PC-9 (cell line): Measurements from ENCODE around the gene EPB41. TPM values are rescaled to one million over a fixed set of nuclear protein-coding genes. Genes with fewer than 3 reads are reported as not detected.
"Not testable (repeated sequence)": the region's sequence is repeated elsewhere in the genome, so short reads cannot be mapped to it uniquely, and the experiment has no call there.

Experiments
- BruUV-seq: library from RNA; stranded (reverse); fragments of 400-500 nt; replicated peaks from 2 replicates; lab custom pipeline; 2021; lab: Mats Ljungman, UMichigan
- CTCF ChIA-PET: fragments of 300-600 bp; sonication (Branson Sonifier 250); formaldehyde crosslinking; loops from one replicate; lab custom pipeline; 2022; ENCODE audit warnings: antibody characterized with exemption; lab: Charles Lee
- POLR2A ChIA-PET: fragments of 300-600 bp; sonication (Branson Sonifier 250); formaldehyde crosslinking; loops from one replicate; lab custom pipeline; 2022; ENCODE audit warnings: antibody characterized with exemption; ENCODE audit not compliant: unreplicated experiment; lab: Charles Lee
- DNase-seq, 2 experiments: peaks; one replicate each; pipeline versions ENCODE4 v3.0.0 to v3.0.0-alpha.2; 2015 to 2022; ENCODE audit warnings: mixed read lengths in 1 of 2
- H2AFZ ChIP-seq: fragments of 200-600 bp; sonication (generic); 2 replicates; pipeline ENCODE4 v1.8.1; 2017; ENCODE audit warnings: antibody characterized with exemption
- H3F3A ChIP-seq: fragments of 200-600 bp; sonication (generic); 2 replicates; pipeline ENCODE4 v1.8.1; 2017; ENCODE audit warnings: antibody characterized with exemption, mild to moderate bottlenecking, low read depth; ENCODE audit not compliant: insufficient read depth
- H3K27ac ChIP-seq: fragments of 200-600 bp; sonication (generic); 2 replicates; pipeline ENCODE4 v1.6.1; 2016; ENCODE audit warnings: mixed run types
- H3K27me3 ChIP-seq: fragments of 200-600 bp; sonication (generic); 2 replicates; pipeline ENCODE4 v1.6.1; 2016; ENCODE audit warnings: low read depth, mixed run types; ENCODE audit not compliant: insufficient read depth
- H3K36me3 ChIP-seq: fragments of 200-600 bp; sonication (generic); 2 replicates; pipeline ENCODE4 v1.6.1; 2016; ENCODE audit warnings: low read depth, mixed run types
- H3K4me1 ChIP-seq: fragments of 200-600 bp; sonication (generic); replicated peaks from 2 replicates; pipeline ENCODE4 v1.6.1; 2016; ENCODE audit warnings: mixed run types; ENCODE audit not compliant: insufficient read depth
- H3K4me2 ChIP-seq: fragments of 200-600 bp; sonication (generic); 2 replicates; pipeline ENCODE4 v1.6.1; 2017; ENCODE audit warnings: mixed run types
- H3K4me3 ChIP-seq: fragments of 200-600 bp; sonication (generic); 2 replicates; pipeline ENCODE4 v1.6.1; 2016; ENCODE audit warnings: mixed run types
- H3K79me2 ChIP-seq: fragments of 200-600 bp; sonication (generic); 2 replicates; pipeline ENCODE4 v1.6.1; 2017; ENCODE audit warnings: low read depth, mixed run types
- H3K9me2 ChIP-seq: fragments of 200-600 bp; sonication (generic); 2 replicates; pipeline ENCODE4 v1.8.1; 2017; ENCODE audit warnings: mild to moderate bottlenecking; ENCODE audit not compliant: insufficient read depth
- H3K9me3 ChIP-seq: fragments of 200-600 bp; sonication (generic); 2 replicates; pipeline ENCODE4 v1.8.1; 2016; ENCODE audit warnings: low read depth; ENCODE audit not compliant: insufficient read depth
- H4K20me1 ChIP-seq: fragments of 200-600 bp; sonication (generic); 2 replicates; pipeline ENCODE4 v1.8.1; 2017; ENCODE audit not compliant: insufficient read depth
- EZH2 ChIP-seq: fragments of 200-600 bp; sonication (generic); IDR thresholded peaks from 2 replicates; pipeline ENCODE4 v1.8.0; 2017; ENCODE audit warnings: antibody characterized with exemption, low read depth
- intact Hi-C: fragments of 100-400 bp; cut with micrococcal nuclease; formaldehyde crosslinking; loops from one replicate; pipeline ENCODE4 v1.10.0; 2022; ENCODE audit not compliant: unreplicated experiment
- total RNA-seq: library from RNA; stranded (reverse); gene quantifications from 2 replicates; pipeline ENCODE4 v1.2.3, GENCODE V29; 2021
- TF ChIP-seq, protein P1 (sequence below): fragments of 200-600 bp; sonication (generic); conservative IDR thresholded peaks from 2 replicates; pipeline ENCODE4 v1.6.1; 2017; ENCODE audit warnings: mixed run types, antibody characterized with exemption, mild to moderate bottlenecking, moderate library complexity

EPB41 gene
- total RNA-seq, 1 experiment from 2014 or later, result 42.2 TPM

DNA sequence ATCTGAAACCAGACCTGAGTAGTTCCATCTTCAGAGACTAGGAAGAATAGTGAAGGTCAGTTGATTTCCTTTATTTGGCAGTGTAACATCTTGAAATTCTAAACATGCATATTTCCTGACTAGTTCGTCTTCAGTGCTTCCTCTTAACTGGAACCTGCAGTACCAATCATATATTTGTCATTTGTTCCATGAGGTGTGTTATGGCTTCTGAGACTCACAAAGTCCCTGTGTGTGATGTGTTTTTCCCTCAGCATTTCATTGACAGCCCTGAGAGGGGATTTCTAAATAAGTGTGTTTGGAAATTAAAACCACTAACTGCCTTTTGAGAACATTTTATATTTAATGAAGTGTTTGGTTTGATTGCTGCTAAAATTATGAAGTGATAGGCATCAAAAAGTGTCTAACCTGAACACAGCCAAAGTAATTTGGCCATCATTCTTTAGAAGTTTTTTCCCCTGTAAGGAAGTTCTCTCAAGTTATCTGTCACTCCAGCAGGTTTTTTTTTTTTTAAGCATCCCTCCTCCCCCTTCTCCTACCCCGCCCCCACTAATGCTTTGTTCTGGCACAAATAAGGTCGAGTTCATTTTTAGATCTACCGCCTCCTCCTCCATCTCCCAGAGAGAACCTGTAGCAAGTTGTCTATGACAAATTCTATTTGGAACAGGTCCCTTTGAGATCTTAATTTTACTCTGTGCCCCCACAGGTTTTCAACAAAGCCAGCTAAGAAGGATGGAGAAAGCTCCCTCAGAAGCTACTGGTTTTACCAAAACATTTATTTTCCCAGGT lies 148.0 kb downstream of the EPB41 start:
- TF ChIP-seq EZH2, result no peak
- TF ChIP-seq, protein P1, sequence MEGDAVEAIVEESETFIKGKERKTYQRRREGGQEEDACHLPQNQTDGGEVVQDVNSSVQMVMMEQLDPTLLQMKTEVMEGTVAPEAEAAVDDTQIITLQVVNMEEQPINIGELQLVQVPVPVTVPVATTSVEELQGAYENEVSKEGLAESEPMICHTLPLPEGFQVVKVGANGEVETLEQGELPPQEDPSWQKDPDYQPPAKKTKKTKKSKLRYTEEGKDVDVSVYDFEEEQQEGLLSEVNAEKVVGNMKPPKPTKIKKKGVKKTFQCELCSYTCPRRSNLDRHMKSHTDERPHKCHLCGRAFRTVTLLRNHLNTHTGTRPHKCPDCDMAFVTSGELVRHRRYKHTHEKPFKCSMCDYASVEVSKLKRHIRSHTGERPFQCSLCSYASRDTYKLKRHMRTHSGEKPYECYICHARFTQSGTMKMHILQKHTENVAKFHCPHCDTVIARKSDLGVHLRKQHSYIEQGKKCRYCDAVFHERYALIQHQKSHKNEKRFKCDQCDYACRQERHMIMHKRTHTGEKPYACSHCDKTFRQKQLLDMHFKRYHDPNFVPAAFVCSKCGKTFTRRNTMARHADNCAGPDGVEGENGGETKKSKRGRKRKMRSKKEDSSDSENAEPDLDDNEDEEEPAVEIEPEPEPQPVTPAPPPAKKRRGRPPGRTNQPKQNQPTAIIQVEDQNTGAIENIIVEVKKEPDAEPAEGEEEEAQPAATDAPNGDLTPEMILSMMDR, result no peak
- no peaks in the 10 kb centered on the region for H3K4me1 ChIP-seq
- H3K79me2 ChIP-seq, result no peaks in the 10 kb centered on the region
- H3K27me3 ChIP-seq, result no peaks in the 10 kb centered on the region
- no peak for DNase-seq
- no peak overlapping the region for H3K4me2 ChIP-seq
- H3K27ac ChIP-seq, result no peak overlapping the region
- intact Hi-C loops, result no loop called here
- no peak overlapping the region for H3K4me3 ChIP-seq
- ChIA-PET CTCF (no interaction called here), POLR2A (interaction anchor here (0.7 kb wide), 1 partner anchor 347 kb away, joined by 3 read pairs; no protein-coding TSS in a partner anchor)
- no peaks in the 10 kb centered on the region for H3K36me3 ChIP-seq
- no peaks in the 10 kb centered on the region for H3F3A ChIP-seq
- BruUV-seq, result no TSS peak
- H2AFZ ChIP-seq, result no peak overlapping the region
- no peaks in the 10 kb centered on the region for H3K9me2 ChIP-seq
- H4K20me1 ChIP-seq, result no peaks in the 10 kb centered on the region
- no peaks in the 10 kb centered on the region for H3K9me3 ChIP-seq

DNA sequence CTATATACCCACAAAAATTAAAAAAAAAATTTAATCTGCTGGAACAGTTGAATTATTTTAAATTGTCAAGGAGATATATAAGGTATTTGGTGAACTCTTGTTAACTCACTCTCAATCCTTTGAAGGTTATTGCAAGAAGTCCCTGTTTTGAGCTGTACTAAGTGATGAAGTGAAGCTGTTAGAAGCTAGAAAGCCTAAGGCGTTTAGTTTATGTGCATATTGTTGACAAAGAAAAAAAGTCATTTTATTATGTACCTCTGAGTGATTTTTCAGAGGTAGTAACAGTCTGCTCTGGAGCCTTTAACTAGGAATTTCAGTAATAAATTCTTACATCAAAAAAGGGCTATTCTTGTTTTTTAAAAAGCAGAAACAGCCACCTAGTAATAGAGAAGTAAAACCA lies 149.7 kb downstream of the EPB41 start:
- no peaks in the 10 kb centered on the region for H3K36me3 ChIP-seq
- intact Hi-C loops, result no loop called here
- H2AFZ ChIP-seq, result no peak overlapping the region
- no peaks in the 10 kb centered on the region for H3K79me2 ChIP-seq
- no peak overlapping the region for H3K4me3 ChIP-seq
- POLR2A ChIA-PET, result no interaction called here
- CTCF ChIA-PET, result no interaction called here
- H3K27me3 ChIP-seq, result no peaks in the 10 kb centered on the region
- no peaks in the 10 kb centered on the region for H3K4me1 ChIP-seq
- TF ChIP-seq, protein P1, result no peak
- no peak for TF ChIP-seq EZH2
- H3F3A ChIP-seq, result no peaks in the 10 kb centered on the region
- H3K9me3 ChIP-seq, result no peaks in the 10 kb centered on the region
- H3K4me2 ChIP-seq, result no peak overlapping the region
- no peak overlapping the region for H3K27ac ChIP-seq
- no TSS peak for BruUV-seq
- H4K20me1 ChIP-seq, result no peaks in the 10 kb centered on the region
- no peak for DNase-seq
- no peaks in the 10 kb centered on the region for H3K9me2 ChIP-seq

DNA sequence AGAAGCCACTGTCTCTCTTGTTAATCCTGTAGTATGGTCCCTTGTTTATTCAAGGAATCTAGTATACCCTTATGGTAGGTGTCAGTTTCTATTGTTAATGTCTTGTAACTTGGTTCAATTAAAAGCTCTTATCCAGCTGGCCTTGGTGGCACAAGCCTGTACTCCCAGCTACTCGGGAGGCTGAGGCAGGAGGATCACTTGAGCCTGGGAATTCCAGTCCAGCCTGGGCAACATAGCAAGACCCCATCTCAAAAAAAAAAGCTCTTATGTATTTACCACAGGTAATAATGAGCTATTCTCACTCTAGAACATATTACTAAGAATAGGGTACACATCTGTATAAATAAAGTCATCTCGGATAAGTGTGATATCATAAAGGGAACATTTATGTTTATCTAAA lies 162.8 kb downstream of the EPB41 start:
- no peak overlapping the region for H3K4me3 ChIP-seq
- H3K36me3 ChIP-seq, result no peaks in the 10 kb centered on the region
- H4K20me1 ChIP-seq, result no peaks in the 10 kb centered on the region
- no peaks in the 10 kb centered on the region for H3K27me3 ChIP-seq
- no peak for DNase-seq
- H3K27ac ChIP-seq, result no peak overlapping the region
- no peak overlapping the region for H3K4me2 ChIP-seq
- H3K9me3 ChIP-seq, result no peaks in the 10 kb centered on the region
- no peaks in the 10 kb centered on the region for H3F3A ChIP-seq
- TF ChIP-seq, protein P1, result no peak
- no peak for TF ChIP-seq EZH2
- ChIA-PET POLR2A (no interaction called here), CTCF (no interaction called here)
- H3K9me2 ChIP-seq, result no peaks in the 10 kb centered on the region
- H2AFZ ChIP-seq, result no peak overlapping the region
- intact Hi-C loops, result no loop called here
- no peaks in the 10 kb centered on the region for H3K4me1 ChIP-seq
- no TSS peak for BruUV-seq
- no peaks in the 10 kb centered on the region for H3K79me2 ChIP-seq

DNA sequence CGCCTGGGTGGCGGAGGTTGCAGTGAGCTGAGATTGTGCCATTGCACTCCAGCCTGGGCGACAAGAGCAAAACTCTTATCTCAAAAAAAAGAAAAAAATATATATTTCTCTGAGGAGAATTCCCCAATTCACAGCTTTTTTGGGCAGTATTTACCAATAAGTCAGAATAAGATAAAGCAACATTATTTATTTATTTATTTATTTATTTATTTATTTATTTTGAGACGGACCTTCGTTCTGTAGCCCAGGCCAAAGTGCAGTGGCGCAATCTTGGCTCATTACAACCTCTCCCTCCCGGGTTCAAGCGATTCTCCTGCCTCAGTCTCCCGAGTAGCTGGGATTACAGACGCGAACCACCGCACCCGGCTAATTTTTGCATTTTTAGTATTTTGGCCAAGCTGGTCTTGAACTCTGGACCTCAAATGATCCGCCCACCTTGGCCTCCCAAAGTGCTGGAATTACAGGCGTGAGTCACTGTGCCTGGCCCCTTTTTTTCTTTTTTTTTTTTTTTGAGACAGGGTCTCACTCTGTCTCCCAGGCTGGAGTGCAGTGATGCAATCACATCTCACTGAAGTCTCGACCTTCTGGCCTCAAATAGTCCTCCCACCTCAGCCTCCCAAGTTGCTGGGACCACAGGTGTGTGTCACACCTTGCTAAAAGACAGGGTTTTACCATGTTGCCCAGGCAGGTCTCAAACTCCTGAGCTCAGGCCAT lies 165.7 kb downstream of the EPB41 start:
- H3K9me2 ChIP-seq, H3K36me3 ChIP-seq, H3K9me3 ChIP-seq, CTCF ChIA-PET, DNase-seq, POLR2A ChIA-PET, H3K4me3 ChIP-seq, H3F3A ChIP-seq, BruUV-seq, intact Hi-C loops, H3K4me1 ChIP-seq, H3K27ac ChIP-seq, H3K79me2 ChIP-seq, H4K20me1 ChIP-seq, H3K27me3 ChIP-seq, H3K4me2 ChIP-seq, H2AFZ ChIP-seq: not testable (repeated sequence)
